Heart left ventricle (tissue), 13 donors: ENCODE results near the gene HCK.

Source experiments
- POLR2A ChIP-seq, 2 donors: fragments of 450-650 bp; IDR thresholded peaks; one replicate each; pipeline ENCODE4 v1.6.1; 2017; ENCODE audit warnings: antibody characterized with exemption in 2 of 2, mild to moderate bottlenecking in 2 of 2, moderate library complexity in 2 of 2
- TF ChIP-seq, protein P1 (sequence below), 12 donors: fragments of 200-600 bp; sonication (generic) in 4 of 12; IDR thresholded peaks; one replicate each; pipeline versions ENCODE4 v1.5.0 to v1.8.0; 2018 to 2022; ENCODE audit warnings: antibody characterized with exemption in 12 of 12, mild to moderate bottlenecking in 5 of 12
- donor health status: ischemic (EF 13 %, LVEDD 7.1; RV severe dilation, severe dysfunction).
- donor health status: DM: no; HTN: yes; CAD: no.
- donor health status: DM: no; HTN: no; CAD: no.
- donor health status: ischemic (EF 25% LVEDD 6.9; RV normal size, moderate dysfunction).
- donor health status: ischemic (EF 25% LVEDD 5.7; RV mildly dilated, moderate dysfunction).
- donor health status: ischemic (EF 35%, LVEDD 5.7; RV mildly dilated, moderate dysfunction).
- donor health status: nonischemic (EF 11% LVEDD 7.7; RV severe dilation, severe dysfunction).
- donor health status: DM: yes; HTN: yes; CAD: no.
- donor health status: PGD.
- donor health status: ischemic (EF 29% LVEDD 5.4; RV normal size, mild dysfunction).
- donor health status: nonischemic (EF 23%, LVEDD 6.1; RV moderate dilation, normal function).

- TF ChIP-seq, protein P1, sequence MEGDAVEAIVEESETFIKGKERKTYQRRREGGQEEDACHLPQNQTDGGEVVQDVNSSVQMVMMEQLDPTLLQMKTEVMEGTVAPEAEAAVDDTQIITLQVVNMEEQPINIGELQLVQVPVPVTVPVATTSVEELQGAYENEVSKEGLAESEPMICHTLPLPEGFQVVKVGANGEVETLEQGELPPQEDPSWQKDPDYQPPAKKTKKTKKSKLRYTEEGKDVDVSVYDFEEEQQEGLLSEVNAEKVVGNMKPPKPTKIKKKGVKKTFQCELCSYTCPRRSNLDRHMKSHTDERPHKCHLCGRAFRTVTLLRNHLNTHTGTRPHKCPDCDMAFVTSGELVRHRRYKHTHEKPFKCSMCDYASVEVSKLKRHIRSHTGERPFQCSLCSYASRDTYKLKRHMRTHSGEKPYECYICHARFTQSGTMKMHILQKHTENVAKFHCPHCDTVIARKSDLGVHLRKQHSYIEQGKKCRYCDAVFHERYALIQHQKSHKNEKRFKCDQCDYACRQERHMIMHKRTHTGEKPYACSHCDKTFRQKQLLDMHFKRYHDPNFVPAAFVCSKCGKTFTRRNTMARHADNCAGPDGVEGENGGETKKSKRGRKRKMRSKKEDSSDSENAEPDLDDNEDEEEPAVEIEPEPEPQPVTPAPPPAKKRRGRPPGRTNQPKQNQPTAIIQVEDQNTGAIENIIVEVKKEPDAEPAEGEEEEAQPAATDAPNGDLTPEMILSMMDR (IDR thresholded peaks at IDR 0.05), result no peak
- no peak for TF ChIP-seq POLR2A (IDR thresholded peaks at IDR 0.05)
These were observed 75.3 kb downstream of the HCK start for GRCh38 chr20:32127347-32127746.
